Measurements from ENCODE around the gene TMEM272. TPM values are rescaled to one million over a fixed set of nuclear protein-coding genes. Genes with fewer than 3 reads are reported as not detected.
A peak's percentile ranks its signal among the peaks of the same experiment; 100 is the strongest.

TMEM272 gene
- total RNA-seq, 1 donor from 2014 or later, result 0.25 TPM

GRCh38 chr13:51805313-51805712 lies 39.7 kb downstream of the TMEM272 start:
- Histone ChIP-seq H3K9me3 (no peaks in the 10 kb centered on the region), H3K4me3 (peak overlapping the region in 1 of 2 donors; percentile 61)

DNA sequence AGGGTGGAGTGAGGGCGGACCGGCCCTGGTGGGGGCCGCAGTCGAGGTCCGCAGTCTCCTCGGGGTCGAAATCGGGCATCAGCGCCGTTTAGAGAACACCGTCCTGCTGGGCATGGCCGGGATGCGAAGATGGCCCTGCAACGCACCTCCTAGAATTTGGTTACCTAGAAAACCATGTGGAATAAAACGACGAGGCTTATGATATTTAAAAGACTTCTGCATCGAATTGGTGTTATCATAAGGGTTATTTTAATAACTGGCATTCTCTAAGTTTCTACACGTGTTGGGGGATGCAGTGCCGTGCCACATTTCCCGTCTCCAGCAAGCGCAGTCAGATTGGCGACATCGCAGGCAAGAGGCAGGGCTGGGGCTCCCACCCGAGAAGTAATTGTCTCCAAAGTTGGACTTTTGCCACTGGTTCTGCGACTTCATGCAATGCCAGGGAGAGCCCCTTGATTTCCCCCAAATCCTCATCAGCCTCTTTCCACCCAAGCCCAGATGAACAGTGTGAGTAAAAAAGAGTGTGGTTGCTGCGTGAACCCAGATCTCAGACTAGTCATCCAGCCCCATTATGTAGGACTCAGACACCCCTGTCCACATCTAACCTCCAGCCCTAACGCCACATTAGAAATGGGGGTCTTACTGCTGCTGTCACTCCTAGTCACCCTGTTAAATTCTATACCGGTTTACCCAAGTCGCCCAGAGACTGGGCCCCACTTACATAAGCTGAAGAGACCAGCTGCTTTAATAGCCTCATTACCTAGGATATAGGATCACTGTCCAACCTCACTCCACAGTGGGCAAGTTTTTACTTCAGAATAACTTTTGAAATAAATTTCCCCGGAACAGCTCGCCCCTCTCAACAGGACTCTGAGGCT lies 40.4 kb downstream of the TMEM272 start:
- no peaks in the 10 kb centered on the region for H3K9me3 ChIP-seq
- H3K27ac ChIP-seq, result peak overlapping the region; percentile 100
- H3K27me3 ChIP-seq, result no peaks in the 10 kb centered on the region
- intact Hi-C loops (cut with DNase I), result loop anchor here (5.0 kb wide), 1 partner anchor 222 kb away; the partner anchor contains the start of gene WDFY2
- peak overlapping the region; percentile 61 to 97 for H3K4me3 ChIP-seq
- no peak for DNase-seq (ENCODE audit: extremely low spot score in 2 of 2)
- no peaks in the 10 kb centered on the region for H3K36me3 ChIP-seq
- peak; percentile 33 to 73 for TF ChIP-seq POLR2AphosphoS5 (IDR thresholded peaks at IDR 0.05; ENCODE audit: insufficient read depth in 1 of 2, low read depth in 1 of 2)
- TF ChIP-seq POLR2A (IDR thresholded peaks at IDR 0.05), result peak in 1 of 2 donors; percentile 29
- TF ChIP-seq CTCF (IDR thresholded peaks at IDR 0.05), result no peak
- peaks cover 38% of the 10 kb centered on the region for H3K4me1 ChIP-seq

More at GRCh38 chr13:51805313-51805712, 39.7 kb downstream of the TMEM272 start:
- Histone ChIP-seq H3K36me3 (no peaks in the 10 kb centered on the region), H3K27ac (peak overlapping the region; percentile 100), H3K4me1 (peaks cover 38% of the 10 kb centered on the region), H3K27me3 (no peaks in the 10 kb centered on the region)
- TF ChIP-seq POLR2A (IDR thresholded peaks at IDR 0.05), result no peak
- TF ChIP-seq CTCF (IDR thresholded peaks at IDR 0.05), result no peak
- TF ChIP-seq POLR2AphosphoS5 (IDR thresholded peaks at IDR 0.05; ENCODE audit: insufficient read depth in 1 of 2, low read depth in 1 of 2), result no peak
- intact Hi-C loops (cut with DNase I), result no loop called here
- DNase-seq (ENCODE audit: extremely low spot score in 2 of 2), result no peak

GRCh38 chr13:51803422-51804294 lies 41.3 kb downstream of the TMEM272 start, which contains the start of gene DHRS12:
DHRS12 (minus strand) TSS chr13:51804163; CDS start chr13:51799659, 4,504 bp downstream.
- no peaks in the 10 kb centered on the region for H3K27me3 ChIP-seq
- DNase-seq (ENCODE audit: extremely low spot score in 2 of 2), result peak in 1 of 2 donors; percentile 95
- no peaks in the 10 kb centered on the region for H3K9me3 ChIP-seq
- intact Hi-C loops (cut with DNase I), result loop anchor here (2.0 to 5.0 kb wide), 2 partner anchors 221 to 351 kb away; partner anchors contain the start of genes INTS6 and WDFY2
- peak within 1 kb of the TSS; percentile 100 for H3K27ac ChIP-seq
- TF ChIP-seq POLR2A (IDR thresholded peaks at IDR 0.05), result peak; percentile 39 to 78
- no peak for TF ChIP-seq CTCF (IDR thresholded peaks at IDR 0.05)
- TF ChIP-seq POLR2AphosphoS5 (IDR thresholded peaks at IDR 0.05; ENCODE audit: insufficient read depth in 1 of 2, low read depth in 1 of 2), result peak; percentile 75 to 97
- H3K4me3 ChIP-seq, result peak within 1 kb of the TSS; percentile 61 to 97
- peaks cover 38% of the 10 kb centered on the region for H3K4me1 ChIP-seq
- no peaks in the 10 kb centered on the region for H3K36me3 ChIP-seq

DNA sequence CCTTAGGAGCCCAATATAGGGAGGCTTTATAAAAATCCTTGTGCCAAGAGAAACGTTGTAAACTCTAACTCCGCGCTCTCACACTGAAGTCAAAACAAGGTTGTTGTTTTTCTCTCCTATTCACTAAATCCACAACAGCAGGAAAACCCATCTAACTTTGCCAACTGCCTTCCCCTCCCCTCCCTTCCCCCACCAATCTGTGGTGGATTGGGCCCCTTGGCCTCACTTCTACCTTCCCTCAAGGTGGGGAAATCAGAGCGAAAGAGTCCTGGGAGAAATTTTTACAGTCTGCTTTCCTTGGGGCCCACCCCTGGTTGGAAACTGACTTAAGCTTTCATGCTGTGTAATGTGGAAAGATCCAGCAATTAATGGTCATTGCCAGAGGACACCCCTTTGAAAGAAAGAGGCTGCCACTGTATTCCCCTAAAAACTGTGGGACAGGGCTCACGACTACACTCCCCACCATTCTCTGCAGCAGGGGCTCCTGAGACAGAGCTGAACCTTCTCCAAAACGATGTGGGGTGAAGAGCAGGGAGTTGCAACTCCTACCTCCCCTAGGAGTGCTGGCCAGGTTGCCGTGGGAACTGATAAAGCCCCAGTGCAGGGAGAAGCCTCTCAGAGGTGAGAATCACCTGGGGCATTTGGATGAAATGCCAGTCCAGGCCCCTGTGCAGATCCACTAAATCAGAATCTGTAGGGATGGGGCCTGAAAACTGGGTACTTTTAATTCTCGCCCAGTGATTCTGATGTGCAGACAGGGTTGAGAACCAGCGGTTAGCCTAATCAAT lies 42.2 kb downstream of the TMEM272 start:
- H3K36me3 ChIP-seq, result no peaks in the 10 kb centered on the region
- no peak for DNase-seq (ENCODE audit: extremely low spot score in 2 of 2)
- no peaks in the 10 kb centered on the region for H3K27me3 ChIP-seq
- no peaks in the 10 kb centered on the region for H3K9me3 ChIP-seq
- intact Hi-C loops (cut with DNase I), result loop anchor here (2.0 to 5.0 kb wide), 2 partner anchors 221 to 350 kb away; partner anchors contain the start of genes INTS6 and WDFY2
- H3K27ac ChIP-seq, result peak overlapping the region; percentile 100
- peaks cover 39% of the 10 kb centered on the region for H3K4me1 ChIP-seq
- peak overlapping the region; percentile 61 to 97 for H3K4me3 ChIP-seq
- TF ChIP-seq POLR2A (IDR thresholded peaks at IDR 0.05), result no peak

All from vagina (tissue), 2 donors.